ENCODE measurements around the gene NPR1.

DNA sequence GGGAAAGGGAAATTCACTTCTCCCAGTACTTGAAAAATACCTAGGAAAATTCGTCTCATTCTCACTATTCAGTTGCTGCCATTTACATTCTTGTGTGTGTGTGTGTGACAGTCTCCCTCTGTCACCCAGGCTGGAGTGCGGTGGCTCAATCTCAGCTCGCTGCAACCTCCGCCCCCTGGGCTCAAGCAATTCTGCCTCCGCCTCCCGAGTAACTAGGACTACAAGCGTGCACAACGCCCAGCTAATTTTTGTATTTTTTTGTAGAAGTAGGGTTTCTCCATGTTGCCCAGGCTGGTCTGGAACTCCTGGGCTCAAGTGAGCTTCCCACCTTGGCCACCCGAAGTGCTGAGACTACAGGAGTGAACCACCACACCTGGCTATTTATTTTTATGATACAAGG lies 18.8 kb upstream of the NPR1 start:
- no peak for TF ChIP-seq EZH2 (IDR thresholded peaks at IDR 0.05; ENCODE audit: insufficient read depth, poor library complexity, severe bottlenecking)
- TF ChIP-seq EZH2phosphoT487 (IDR thresholded peaks at IDR 0.05; ENCODE audit: insufficient read depth, low read depth): no peak
